SKM-1 (cell line): ENCODE measurements around the gene SLC27A5.
"Not testable (repeated sequence)": the region's sequence is repeated elsewhere in the genome, so short reads cannot be mapped to it uniquely, and the experiment has no call there.

Source experiments
- DNase-seq: peaks from one replicate; lab custom pipeline; 2025; ENCODE audit not compliant: unreplicated experiment; lab: John Stamatoyannopoulos, UW

SLC27A5 gene

GRCh38 chr19:58470837-58471543 lies 40.8 kb downstream of the SLC27A5 start:
- not testable (repeated sequence) for DNase-seq

- DNase-seq, result no peak
Observed at GRCh38 chr19:58469241-58470013, 42.4 kb downstream of the SLC27A5 start.

- DNase-seq, result no peak
Observed at GRCh38 chr19:58468216-58468839, 43.5 kb downstream of the SLC27A5 start.

- peak; percentile 44 for DNase-seq
Observed at GRCh38 chr19:58466760-58467589, 44.8 kb downstream of the SLC27A5 start, which contains the start of gene ZNF324. Gene ZNF324 (plus strand): TSS chr19:58467080. CDS start chr19:58469186, 2,106 bp downstream.

GRCh38 chr19:58466089-58466759 lies 45.6 kb downstream of the SLC27A5 start:
- no peak for DNase-seq

GRCh38 chr19:58460039-58460438 lies 51.8 kb downstream of the SLC27A5 start:
- no peak for DNase-seq

GRCh38 chr19:58456111-58456510 lies 55.7 kb downstream of the SLC27A5 start:
- DNase-seq, result no peak

- DNase-seq, result no peak
Observed at GRCh38 chr19:58455306-58455705, 56.5 kb downstream of the SLC27A5 start.

- no peak for DNase-seq
Observed at GRCh38 chr19:58453743-58454142, 58.0 kb downstream of the SLC27A5 start.

- DNase-seq, result peak; percentile 65
Observed at GRCh38 chr19:58451358-58452101, 60.3 kb downstream of the SLC27A5 start, which contains the start of gene ZNF324B. Gene ZNF324B (plus strand): TSS chr19:58451622. CDS start chr19:58453702, 2,080 bp downstream.

- DNase-seq, result no peak
Observed at GRCh38 chr19:58450856-58451357, 60.9 kb downstream of the SLC27A5 start.

- DNase-seq, result not testable (repeated sequence)
Observed at GRCh38 chr19:58449980-58450379, 61.8 kb downstream of the SLC27A5 start.

- DNase-seq, result not testable (repeated sequence)
Observed at GRCh38 chr19:58448860-58449259, 62.9 kb downstream of the SLC27A5 start.
